HG03045 (cell line): Measurements from ENCODE around the gene ACP4.
A peak's percentile ranks its signal among the peaks of the same experiment; 100 is the strongest.
"Not testable (repeated sequence)": the region's sequence is repeated elsewhere in the genome, so short reads cannot be mapped to it uniquely, and the experiment has no call there.

Source experiments
- ATAC-seq: cut with Tn5 transposase; IDR thresholded peaks from one replicate; pipeline ENCODE4 v1.9.1; 2021; ENCODE audit warnings: mild to moderate bottlenecking, moderate library complexity; ENCODE audit not compliant: unreplicated experiment

Gene ACP4

GRCh38 chr19:50796634-50797428 lies 6.6 kb downstream of the ACP4 start:
- ATAC-seq: no peak

DNA sequence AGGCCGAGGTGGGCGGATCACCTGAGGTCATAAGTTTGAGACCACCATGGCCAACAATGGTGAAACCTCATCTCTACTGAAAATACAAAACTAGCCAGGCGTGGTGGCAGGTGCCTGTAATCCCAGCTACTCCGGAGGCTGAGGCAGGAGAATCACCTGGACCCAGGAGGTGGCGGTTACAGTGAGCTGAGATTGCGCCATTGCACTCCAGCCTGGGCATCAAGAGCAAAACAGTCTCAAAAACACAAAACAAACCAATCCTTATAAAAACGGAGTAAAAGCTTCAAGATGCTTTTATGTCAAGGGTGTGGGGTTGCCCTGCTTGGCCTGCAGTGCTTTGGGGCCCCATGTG lies 7.2 kb downstream of the ACP4 start:
- ATAC-seq: no peak

DNA sequence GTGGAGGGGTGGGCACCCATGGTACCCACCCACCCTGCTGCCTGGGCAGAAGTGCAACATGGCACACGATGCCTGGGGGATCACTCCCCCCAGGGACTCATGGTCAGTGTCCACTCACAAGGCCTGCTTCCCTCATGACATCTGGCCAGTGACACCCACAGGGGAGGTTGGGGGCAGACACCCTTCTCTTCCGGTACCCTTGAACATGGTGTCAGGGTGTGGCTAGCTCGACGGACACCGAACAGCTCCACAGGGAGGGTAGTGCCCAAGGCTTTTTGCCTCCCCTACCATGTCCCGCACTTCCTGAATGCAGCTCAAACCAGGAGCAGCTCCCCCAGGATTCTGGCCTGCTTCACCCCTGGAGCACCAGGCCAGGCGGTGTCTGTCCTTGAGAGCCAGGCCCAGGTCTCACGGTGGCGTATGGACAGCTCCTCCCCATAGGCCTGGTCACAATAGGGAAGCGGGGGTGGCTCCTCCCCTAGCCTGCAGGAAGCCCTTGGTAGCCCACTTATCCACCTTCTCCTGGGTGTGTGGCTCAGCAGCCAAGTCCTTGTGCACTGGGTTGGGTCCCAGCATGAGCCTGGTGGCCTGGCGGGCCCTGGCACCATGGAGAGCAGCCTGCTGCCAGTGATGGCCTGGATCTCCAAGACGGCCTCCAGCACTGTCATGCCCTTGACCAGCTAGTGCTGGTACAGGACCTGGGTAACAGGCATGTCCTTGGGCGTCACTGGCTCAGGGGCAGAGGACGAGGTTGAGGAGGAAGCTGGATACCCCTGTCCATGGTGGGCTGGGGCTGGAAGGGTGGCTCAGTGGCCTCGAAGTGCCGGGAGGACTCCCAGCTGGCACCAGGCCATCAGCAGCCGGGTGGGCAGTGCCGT lies 7.8 kb downstream of the ACP4 start:
- ATAC-seq: no peak

- no peak for ATAC-seq
Measured at GRCh38 chr19:50798659-50799546, 8.7 kb downstream of the ACP4 start.

GRCh38 chr19:50799547-50799851 lies 9.3 kb downstream of the ACP4 start:
- ATAC-seq: no peak

DNA sequence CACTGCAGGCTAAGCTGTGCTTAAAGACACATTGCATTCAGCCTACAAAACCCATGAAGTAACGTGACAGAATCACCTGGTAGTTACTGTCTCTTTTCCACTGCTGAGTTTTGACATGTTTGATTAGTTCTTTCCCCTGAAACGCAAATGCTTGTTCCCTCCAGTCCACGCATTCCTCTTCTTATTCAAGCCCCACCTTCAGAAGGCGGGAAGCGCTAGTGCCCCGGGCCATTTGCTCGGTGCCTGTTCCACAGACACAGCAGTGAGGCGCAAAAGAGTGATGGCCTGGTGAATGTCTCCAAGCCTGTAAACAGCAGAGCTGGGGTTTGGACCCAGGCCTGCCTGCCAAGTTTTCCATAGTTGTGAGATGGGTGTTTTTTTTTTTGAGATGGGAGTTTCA lies 10.9 kb downstream of the ACP4 start:
- no peak for ATAC-seq

DNA sequence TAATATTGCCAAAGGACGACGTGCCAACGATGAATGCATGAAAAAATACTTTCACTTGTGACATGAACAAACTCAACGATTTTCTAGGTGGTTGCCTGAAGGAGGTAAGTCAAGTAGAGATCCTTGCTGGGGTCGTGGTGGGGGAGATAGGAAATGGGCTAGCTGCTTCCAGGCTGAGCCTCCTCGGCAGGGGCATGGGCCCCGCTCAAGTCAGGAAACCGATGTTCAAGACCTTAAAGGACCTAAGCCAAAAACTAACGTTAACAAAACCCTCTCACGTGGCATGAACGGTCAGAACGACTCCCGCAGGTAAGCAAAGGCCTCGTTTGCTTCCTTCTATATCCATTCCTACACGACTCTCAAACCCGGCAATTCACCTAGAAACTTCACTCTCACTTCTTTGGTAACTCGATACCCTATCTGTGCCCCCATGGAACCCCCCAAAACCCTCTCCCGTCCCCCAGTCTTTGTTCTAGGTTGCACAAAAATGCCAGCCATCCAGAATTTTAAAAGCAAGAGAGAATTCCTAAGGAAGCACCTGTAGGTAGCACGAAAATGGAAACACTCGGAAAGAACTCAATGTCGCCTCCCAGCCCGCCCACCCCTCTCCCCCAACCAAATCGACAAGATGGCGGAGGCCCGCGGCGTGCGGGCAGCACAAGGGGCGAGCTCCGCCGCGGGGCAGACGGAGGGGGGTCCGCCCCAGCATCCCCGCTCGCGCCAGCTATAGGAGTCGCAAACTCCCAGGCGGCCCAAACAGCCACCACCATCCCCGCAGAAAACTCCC lies 13.6 kb downstream of the ACP4 start:
- no peak for ATAC-seq

- ATAC-seq: peak; percentile 88
Measured at GRCh38 chr19:50804420-50805272, 14.4 kb downstream of the ACP4 start.

DNA sequence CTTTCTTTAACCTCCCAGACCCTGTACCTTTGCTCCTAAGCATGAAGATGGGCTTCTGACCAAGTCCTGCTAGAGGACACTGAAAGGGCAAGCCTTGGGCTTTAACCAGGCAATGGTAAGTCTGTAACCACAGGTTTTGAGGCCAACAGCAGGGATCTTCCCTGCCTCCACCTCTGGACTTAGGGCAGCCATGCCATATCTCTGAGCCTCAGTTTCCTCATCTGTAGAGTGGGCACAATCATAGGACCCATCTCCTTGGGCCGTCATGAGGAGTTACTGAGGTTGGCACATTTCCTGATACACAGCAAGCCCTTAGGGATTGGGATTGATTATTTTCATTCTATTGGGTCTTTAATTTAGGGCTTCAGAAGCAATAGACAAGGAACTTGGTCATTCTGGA lies 18.6 kb downstream of the ACP4 start:
- no peak for ATAC-seq

GRCh38 chr19:50811622-50812238 lies 21.5 kb downstream of the ACP4 start:
- ATAC-seq: not testable (repeated sequence)

GRCh38 chr19:50812474-50812873 lies 22.3 kb downstream of the ACP4 start:
- ATAC-seq: no peak

- no peak for ATAC-seq
Measured at GRCh38 chr19:50814883-50815282, 24.7 kb downstream of the ACP4 start.

GRCh38 chr19:50815439-50815838 lies 25.2 kb downstream of the ACP4 start:
- no peak for ATAC-seq

DNA sequence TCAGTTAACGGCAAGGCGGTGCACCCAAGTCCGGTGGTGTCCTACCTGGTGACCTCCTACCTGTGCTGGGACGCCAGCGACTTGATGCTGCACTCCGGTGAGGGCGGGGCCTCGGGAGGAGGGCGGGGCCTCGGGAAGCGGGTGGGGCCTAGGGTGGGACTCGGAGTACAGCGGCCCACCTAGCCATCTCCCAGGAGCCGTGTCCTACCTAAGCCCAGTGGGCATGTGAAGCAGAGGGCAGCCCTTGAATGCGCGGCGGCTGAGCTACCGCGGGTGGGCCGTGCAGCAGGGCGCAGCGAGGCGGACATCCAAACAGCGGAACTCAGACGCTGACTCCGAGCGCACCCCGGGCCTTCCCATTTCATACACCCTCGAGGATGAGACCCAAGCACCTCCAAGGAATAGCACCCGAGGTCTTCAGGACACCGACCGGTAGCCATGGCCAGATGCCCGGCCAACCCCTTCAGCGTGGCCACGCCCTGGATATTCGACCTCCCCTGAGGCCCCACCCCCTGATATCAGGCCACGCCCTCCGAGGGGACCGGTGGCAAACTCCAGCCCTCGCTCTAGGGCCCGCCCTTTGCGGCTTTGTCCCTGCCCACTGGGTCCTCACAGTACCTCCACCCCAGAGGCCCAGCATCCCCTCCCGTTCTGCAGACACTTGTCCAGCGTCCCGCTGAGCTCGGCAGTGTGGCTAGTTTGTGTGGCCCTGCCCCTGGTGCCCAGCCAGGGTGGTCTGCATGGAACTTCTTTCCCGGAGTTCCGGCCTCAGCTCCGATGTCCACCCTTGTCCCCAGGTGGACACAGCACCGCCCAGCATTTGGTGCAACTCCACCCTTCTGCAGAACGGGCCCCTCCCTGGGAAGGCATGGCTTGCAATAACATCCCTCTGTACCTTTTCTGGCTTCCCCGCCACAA lies 28.0 kb downstream of the ACP4 start:
- peak; percentile 66 for ATAC-seq

DNA sequence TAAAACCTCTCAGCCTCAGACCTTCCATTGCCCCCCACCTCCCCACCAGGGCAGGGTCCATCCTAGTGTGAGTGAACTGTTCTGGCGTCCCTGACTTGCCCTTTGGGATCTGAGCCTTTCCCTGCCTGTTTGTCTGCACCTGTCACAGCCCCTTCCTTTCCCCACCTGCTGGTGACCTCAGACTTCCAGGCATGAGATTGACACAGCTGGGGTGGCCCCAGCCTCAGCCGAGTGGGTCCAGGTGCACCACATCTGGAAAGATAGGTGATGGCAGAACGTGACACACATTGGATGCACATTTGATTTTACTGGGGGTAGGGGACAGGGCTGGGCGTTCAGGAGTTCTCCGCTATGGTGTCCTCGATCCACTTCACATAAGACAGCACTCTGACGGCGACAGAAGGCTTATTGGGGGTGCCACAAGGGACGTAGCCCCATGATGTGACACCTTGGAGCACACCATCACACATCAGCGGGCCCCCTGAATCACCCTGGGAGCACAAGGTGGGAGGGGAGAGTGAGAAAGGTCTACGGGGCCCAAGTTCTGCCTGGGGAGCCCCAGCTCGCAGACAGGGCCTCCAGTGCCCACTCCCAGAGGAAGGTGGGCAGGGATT lies 28.8 kb downstream of the ACP4 start:
- no peak for ATAC-seq

DNA sequence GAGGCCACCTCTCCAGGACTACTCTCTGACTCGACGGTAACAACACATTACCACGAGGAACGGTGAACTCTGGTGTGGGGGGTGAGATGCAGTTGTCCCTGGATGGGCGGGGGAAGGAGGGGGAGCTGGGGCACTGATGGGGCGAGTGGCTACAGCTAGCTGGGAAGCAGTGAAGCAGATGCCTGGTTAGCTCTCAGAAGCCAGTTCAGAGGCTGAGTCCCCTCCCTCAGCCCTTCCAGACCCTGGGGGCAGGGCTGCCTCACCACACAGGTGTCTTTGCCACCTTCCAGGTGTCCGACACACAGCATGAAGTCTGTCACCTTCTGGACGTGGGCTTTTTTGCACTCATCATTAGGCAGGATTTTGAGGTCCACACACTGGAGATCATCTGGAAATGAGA lies 29.4 kb downstream of the ACP4 start:
- no peak for ATAC-seq

GRCh38 chr19:50820086-50820485 lies 29.9 kb downstream of the ACP4 start:
- ATAC-seq: no peak
